Germinal center (tissue), 1 donor: Measurements from ENCODE around the gene DENND1B.
"Not testable (repeated sequence)": the region's sequence is repeated elsewhere in the genome, so short reads cannot be mapped to it uniquely, and the experiment has no call there.

Experiments
- DNase-seq: peaks from one replicate; pipeline ENCODE4 v3.0.0; 2012; ENCODE audit warnings: mixed read lengths, low spot score

DENND1B gene

DNA sequence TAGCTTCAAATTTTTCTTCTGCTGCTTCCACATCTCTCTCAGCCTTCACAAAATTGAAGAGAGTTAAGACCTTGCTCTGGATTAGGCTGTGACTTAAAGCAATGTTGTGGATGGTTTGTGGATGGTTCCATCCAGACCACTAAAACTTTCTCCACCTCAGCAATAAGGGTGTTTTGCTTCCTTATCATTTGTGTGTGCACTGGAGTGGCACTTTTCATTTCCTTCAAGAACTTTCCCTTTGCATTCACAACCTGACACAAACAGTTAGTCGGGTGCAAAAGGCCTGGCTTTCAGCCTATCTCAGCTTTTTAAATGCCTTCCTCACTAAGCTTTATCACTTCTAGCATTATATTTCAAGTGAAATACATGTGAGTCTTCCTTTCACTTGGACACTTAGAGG, 30.3 kb downstream of the DENND1B start:
- no peak for DNase-seq

- no peak for DNase-seq
Measured at GRCh38 chr1:197743578-197743977, 31.7 kb downstream of the DENND1B start.

DNA sequence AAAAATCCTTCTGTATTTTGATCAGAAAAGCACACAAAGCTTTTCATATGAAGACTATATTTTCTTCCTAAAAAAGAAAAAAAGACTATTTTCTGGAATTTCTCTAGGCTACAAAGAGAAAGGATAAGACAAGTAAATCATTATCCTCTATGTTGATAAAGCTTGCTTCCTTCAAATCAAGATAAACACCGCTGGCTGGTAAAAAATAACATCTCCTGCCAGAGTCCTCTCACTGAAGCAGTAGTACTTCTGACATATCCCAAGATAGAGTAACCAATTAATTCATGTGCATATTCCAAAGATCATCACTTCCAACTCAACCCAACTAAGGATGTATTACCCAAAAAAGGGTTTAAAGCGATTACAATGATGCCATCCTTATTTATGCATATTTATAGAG, 34.3 kb downstream of the DENND1B start:
- no peak for DNase-seq

DNA sequence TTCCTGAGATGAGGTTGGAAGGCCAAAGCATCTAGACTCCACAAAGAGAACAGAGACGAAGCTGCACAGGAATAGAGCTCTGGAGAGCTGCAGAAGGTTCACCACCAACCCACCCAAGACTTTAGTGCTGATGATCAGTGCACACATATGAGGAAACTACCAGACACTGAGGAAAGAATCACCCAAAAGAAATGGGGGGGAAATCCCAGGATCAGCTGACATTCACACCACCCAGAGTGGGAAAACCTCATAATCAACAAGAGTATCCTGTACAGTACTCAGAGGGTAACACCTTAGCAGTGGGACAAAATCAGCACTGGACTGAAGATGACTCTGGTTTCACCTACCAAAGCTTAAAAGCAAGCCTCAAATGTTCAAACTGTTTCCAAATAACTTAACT, 36.4 kb downstream of the DENND1B start:
- DNase-seq, result no peak

DNA sequence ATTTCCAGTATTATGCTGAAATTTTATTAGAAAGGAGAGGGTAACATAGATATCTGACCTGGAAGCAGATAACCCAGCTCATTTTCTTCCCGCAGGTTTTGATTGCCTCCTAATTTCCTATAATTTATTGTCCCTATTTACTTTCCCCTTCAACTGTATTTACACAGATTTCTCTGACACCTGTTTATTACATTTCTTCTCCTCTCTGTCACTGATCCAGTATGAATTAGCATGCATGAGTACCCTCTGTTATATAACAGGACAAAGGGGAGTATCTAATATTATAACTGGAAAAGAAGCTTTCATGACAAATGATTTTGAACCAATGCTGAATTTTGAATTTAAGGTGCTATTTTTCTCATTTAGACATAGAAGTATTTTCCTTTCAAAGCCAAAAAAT, 37.4 kb downstream of the DENND1B start:
- no peak for DNase-seq

DNA sequence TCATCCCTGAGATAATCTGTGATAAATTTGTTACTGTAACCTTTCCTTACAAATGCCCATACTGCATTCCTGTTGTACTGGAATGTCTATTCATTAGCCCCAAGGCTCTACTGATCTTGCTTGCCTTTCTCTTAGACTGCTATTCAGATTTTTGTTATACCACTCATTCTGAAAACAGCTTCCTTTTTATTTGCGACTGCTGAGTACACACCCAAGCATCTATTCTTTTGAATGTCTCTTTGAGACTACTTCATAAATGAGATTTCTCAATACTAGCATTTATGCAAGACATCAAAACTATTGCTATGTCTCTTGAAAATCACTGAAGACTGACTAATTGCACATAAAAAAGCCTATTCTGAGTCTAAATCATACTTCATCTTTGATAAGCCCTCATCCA, 38.6 kb downstream of the DENND1B start:
- no peak for DNase-seq

DNA sequence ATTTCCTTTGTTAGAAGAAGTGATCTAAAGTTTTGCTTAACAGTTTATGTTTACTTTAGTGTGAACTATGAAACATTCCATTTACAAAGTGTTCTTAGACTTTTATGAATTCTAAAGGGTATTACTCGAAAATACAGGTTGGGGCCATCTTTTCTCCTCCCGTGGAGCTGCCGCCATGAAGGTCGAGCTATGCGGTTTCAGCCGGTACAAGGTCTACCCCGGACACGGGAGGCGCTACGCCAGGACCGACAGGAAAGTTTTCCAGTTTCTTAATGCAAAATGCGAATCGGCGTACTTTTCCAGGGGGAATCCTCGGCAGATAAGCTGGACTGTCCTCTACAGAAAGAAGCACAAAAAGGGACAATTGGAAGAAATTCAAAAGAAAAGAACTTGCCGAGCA, 39.8 kb downstream of the DENND1B start:
- no peak for DNase-seq

- DNase-seq, result no peak
Measured at GRCh38 chr1:197733324-197733723, 42.0 kb downstream of the DENND1B start.

DNA sequence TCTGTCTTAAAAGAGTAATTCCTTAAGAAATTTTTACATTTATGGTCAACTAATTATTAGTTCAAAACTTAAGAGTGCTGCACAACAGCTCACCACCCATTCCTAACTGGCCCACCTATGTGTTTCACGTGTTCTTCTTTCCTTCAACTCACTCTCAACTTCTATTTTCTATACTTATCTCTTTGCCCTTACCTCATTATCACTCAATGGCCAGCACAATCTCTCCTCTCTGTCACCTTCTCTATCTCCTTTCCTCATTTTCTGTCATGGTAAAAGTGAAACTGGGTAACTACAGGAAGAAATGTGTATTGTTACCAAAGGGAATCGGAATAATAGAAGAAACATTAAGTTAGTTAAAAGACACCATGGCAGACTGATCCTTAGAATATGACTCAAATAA, 43.1 kb downstream of the DENND1B start:
- no peak for DNase-seq

DNA sequence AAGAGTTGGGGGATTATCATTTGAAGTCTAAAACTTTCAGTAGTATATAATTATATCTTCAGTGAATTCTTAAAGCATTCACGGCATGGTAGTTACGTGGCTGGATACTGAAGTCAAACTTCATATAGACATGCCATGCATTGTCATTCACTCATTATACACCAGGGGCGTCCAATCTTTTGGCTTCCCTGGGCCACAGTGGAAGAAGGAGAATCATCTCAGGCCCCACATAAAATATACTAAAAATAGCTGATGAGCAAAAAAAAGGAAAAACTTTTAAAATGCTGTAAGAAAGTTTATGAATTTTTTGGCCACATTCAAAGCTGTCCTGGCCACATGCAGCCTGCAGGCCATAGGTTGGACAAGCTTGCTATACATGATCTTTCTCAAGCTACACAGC, 43.8 kb downstream of the DENND1B start:
- DNase-seq, result no peak

DNA sequence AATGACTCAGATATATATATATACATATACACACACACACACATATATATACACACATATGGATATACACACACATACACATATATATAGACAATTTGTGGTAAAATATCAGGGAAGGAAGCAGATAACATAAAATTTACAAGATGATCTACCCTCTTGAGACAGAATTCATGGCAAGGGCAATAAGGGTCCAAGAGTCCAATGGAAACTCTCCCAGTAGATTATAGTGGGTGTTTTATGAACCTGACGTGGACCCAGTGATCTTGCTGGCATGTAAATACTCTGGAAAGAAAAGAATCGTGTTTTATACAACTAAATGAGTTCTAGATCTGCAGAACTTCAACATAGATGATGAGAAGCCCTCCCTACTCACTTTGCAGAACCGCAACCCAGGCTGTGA, 49.3 kb downstream of the DENND1B start:
- no peak for DNase-seq

DNA sequence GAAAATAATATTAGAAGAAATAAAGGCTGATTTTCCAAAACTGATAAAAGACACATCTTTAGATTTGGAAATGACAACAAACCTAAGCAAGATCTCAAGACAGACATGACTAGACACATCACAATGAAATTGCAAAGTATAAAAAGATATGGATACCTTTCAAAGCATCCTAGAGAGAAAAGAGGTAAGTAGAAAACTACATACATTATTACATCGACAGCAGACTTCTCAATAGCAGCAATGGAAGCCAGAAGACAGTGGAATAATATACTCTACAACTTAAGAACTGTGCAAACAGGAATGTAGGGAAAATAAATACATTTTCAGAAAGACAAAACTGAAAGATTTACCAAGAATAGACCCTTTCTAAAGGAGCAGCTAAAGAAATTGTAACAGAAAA, 50.2 kb downstream of the DENND1B start:
- DNase-seq, result no peak

DNA sequence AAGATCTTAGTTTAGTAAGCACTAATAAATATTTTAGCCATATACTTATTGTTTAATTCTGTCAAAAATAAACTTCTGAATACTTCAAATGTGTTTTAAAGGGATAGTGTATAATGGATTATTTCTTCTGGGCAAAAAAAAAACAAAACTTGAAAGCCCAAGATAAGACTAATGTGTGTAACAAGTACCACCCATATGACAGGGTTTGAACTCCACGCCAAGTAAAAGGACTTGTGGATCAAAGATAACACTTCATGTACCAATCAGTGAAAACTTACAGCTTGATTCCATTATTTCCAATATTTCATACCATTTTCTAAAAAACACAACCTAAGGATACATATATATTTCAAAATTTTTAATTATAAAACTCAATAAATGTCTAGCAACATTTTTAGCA, 59.5 kb downstream of the DENND1B start:
- DNase-seq, result no peak

- DNase-seq, result no peak
Measured at GRCh38 chr1:197706601-197707000, 68.7 kb downstream of the DENND1B start.

DNA sequence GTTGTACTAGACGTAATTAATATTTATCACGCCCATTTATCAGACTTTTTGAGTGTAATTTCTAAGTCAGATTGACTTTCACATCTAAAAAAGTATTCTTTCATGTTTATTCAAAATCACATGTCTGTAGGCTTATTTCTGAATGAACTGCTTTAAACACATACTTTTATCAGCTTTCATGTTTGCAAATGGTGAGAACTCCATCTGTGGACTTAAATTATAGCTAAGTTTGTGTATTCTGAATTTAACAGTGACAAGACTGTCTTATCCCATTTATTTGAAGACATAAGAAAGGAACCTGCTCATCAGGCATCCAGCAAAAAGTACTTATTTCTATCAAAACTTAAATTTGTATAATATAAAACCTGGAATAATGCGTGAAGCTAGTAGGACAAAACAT, 69.3 kb downstream of the DENND1B start:
- DNase-seq, result no peak

GRCh38 chr1:197700688-197701087, 74.6 kb downstream of the DENND1B start:
- DNase-seq, result not testable (repeated sequence)

- no peak for DNase-seq
Measured at GRCh38 chr1:197696372-197696771, 78.9 kb downstream of the DENND1B start.

DNA sequence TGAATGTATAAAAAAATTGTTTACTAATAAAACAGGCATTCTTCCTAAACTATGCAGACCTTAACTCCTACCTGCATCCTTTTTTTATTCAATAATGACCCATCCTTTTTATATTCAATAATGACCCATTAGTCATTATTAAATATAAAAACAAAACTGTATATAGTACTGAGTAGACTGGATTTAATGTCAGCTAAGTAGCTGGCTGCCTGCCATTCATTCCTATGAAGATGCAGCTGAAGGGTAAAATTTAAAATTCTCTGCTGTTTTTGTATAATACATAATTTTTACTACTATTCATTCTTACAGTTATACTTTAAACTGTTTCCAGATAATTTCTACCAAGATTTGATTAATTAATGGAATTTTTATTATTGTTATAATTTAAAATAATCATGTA, 79.3 kb downstream of the DENND1B start:
- DNase-seq, result no peak

DNA sequence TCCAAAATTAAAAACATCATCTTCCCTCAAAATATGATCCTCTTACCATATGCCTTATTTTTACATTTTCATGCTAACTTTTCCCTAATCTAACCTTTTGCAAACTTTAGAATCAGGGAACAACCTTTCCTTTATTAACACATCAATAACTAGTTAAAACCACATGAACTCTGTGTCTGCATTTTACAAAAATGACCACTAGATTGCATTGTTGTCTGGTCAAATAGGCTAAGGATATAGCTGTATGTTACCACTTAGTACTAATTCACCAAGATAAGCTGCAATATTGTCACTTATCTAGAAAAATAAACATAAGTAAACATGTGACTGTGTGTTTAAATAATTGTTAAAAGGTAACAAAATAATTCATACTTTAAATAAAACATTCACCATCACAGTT, 82.3 kb downstream of the DENND1B start:
- DNase-seq, result no peak

DNA sequence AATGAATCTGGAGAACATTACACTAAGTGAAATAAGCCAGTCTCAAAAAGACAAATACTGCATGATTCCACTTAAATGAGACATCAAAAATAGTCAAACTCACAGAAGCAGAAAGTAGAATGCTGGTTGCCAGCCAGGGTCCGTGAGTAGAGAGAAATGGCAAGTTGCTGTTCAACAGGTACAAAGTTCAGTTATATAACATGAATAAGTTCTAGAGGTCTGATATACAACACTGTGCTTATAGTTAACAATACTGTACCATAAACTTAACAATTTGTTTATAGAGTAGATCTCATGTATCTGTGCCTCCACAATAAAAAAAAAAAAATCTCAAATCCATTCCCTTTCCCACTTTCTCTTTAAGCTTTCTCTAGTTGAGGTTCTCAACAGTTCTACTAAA, 83.5 kb downstream of the DENND1B start:
- no peak for DNase-seq

- no peak for DNase-seq
Measured at GRCh38 chr1:197690074-197690473, 85.2 kb downstream of the DENND1B start.

- DNase-seq, result no peak
Measured at GRCh38 chr1:197688233-197688632, 87.0 kb downstream of the DENND1B start.

DNA sequence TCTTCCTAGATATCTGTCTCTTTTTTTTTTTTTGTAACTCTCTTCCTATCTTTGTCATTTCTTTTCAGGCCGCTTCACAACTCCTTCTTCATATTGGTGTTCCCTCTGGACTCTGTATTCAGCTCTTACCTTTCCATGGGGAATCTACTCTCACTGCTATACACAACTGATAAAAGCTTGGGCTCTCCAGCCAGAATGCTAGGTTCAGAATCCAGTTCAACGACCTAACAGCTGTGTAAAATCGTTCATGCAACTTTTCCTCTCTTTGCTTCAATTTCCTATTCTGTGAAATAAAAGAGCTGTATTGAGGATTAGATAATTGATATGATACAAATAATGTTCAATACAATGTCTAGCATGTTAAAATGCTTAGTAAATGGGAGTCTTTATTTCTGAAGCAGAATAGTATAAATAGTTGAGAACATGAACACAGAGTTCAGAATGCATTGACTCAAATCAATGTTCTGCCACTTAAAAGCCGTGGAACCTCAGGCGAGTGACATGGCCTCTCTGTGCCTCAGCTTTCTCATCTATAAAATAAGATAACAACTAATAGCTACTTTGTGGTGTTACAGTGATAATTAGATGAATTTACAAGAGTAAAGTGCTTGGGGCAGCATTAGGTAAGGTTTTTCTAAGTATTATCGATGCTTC, 88.5 kb downstream of the DENND1B start:
- no peak for DNase-seq

DNA sequence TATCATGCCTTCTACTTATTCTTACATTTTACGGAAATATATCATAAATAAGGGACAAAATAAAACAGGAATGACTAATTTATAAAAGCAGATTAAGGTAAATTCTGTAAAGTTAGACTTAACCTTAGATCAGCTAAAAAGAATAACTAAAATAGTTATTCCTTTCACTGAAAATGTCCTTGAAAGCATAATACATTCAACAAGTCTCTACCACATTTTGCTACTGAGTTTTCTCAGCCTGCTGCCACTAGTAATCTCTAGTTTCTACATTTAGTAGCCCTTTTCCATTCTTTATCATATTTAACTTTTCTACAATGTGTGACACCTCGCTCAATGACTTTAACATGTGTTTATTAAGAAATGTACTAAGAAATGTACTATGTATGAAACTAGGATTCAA, 89.0 kb downstream of the DENND1B start:
- DNase-seq, result no peak

DNA sequence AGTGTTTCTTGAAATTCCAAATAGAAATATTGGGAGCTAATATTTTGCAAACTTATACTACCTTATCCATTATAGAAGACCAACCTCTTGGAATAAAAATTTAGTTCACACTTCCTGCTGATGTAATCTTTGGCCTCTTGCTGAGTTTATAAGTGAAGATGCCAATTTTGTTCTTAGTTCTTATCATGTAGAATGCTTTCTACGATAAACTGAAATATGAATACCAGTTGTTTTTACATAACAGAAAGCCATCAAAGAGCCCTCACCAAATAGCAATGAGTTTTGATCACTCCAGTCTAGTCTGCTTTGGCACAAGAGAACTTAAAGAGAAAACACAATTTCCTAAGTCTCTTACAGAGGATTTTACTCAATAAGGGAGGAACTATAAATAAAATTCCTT, 89.5 kb downstream of the DENND1B start:
- DNase-seq, result no peak
